Astrocyte of the hippocampus (primary cell): ENCODE data around the gene NDUFB10.
"Not testable (repeated sequence)": the region's sequence is repeated elsewhere in the genome, so short reads cannot be mapped to it uniquely, and the experiment has no call there.

Experiments used
- DNase-seq: peaks from one replicate; pipeline ENCODE4 v3.0.0; 2011; ENCODE audit warnings: low read depth, low spot score

The NDUFB10 gene

DNA sequence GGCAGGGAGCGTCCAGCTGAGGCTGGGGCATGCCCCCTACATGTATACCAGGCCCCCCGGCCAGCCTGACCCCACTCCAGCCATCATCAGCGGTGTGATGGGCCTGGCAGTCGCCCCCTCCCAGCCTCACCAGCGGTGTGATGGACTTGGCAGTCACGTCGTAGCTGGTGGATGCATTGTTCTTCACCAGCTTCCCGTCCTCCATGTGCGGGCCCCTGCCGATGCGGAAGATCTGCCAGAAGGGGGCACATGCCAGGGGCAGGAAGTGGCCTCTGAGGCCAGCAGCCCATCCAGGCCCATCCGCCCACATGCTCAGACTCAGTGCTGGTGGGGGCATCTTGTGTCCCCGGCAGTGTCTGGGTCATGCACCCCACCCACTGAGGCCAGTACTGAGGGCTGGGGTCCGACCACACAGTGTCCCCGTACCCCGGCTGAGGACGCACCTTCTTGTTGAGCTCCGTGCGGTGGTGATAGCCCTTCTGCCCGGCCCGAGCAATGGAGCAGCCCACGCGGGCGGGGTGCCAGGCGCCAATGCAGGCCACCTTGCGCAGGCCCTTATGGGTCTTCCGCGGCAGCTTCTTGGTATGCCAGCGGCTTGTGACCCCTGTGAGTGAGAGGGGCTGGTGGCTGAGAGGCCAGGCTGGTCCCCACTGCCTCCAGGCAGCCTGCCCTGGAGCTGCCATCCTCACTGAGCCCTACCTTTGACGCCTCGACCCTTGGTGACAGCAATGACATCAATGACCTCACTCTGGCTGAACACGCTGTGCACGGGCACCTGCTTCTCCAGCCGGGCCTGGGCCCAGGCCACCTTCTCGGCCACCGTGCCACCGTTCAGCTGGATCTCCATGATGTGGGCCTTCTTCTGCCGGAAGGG, 12.6 kb upstream of the NDUFB10 start:
- DNase-seq, result no peak

- DNase-seq, result no peak
Observed at GRCh38 chr16:1947369-1947670, 12.0 kb upstream of the NDUFB10 start.

DNA sequence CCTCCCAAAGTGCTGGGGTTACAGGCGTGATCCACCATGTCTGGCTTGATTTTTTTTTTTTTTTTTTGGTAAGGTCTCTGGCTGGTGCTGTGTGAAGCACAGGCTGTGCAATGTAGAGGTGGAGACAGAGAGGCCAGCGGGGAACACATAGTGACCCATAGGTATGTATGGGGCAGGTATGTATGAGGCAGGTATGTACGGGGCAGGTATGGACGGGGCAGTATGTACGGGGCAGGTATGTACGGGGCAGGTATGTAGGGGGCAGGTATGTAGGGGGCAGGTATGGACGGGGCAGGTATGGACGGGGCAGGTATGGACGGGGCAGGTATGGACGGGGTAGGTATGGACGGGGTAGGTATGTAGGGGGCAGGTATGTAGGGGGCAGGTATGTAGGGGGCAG, 9.8 kb upstream of the NDUFB10 start:
- DNase-seq, result no peak

DNA sequence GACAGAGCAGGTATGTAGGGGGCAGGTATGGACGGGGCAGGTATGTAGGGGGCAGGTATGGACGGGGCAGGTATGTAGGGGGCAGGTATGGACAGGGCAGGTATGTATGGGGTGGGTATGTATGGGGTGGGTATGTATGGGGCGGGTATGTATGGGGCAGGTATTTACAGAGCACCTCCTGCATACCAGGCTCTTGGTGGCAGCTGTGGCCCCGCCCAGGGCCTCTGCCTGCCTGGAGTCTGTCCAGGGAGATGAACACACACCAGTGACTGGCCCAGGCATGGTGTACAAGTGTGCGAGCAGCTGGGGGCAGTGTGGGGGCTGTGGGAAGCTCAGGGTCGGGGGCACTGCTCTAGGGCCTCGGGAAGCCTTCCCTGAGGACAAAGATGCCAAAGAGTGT, 9.3 kb upstream of the NDUFB10 start:
- no peak for DNase-seq

DNA sequence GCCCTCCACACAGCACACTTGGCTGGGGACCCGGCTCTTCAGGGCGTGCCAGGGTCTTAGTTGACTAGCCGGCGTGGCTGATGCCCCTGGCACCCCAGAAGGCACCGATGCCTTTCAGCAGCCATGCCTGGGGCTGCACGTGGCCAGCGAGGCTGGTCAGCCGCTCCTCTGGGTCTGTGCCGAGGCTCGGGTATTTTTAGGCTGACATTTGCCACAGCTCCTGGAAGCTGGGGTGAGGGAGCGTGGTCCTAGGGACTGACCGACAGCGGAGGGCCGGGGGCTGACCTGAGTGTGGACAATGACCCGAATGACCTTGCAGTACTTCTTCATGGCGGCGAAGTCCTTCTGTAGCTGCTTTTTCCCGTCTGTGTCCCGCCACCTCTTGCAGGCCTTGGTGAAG, 8.8 kb upstream of the NDUFB10 start:
- DNase-seq, result no peak

GRCh38 chr16:1953734-1954133, 5.6 kb upstream of the NDUFB10 start:
- DNase-seq, result no peak

DNA sequence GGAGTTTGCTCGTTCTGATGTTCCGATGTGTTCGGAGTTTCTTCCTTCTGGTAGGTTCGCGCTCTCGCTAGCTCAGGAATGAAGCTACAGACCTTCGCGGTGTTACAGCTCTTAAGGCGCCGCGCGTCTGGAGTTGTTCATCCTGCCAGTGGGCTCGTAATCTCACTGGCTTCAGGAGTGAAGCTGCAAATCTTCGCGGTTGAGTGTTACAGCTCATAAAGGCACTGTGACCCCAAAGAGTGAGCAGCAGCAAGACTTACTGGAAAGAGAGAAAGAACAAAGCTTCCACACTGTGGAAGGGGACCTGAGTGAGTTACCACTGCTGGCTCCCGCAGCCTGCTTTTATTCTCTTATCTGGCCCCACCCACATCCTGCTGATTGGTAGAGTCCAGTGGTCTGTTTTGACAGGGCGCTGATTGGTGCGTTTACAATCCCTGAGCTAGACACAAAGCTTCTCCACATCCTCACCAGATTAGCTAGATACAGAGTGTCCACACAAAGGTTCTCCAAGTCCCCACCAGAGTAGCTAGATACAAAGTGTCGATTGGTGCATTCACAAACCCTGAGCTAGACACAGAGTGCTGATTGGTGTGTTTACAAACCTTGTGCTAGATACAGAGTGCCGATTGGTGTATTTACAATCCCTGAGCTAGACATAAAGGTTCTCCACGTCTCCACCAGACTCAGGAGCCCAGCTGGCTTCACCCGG, 1.8 kb upstream of the NDUFB10 start:
- not testable (repeated sequence) for DNase-seq

DNA sequence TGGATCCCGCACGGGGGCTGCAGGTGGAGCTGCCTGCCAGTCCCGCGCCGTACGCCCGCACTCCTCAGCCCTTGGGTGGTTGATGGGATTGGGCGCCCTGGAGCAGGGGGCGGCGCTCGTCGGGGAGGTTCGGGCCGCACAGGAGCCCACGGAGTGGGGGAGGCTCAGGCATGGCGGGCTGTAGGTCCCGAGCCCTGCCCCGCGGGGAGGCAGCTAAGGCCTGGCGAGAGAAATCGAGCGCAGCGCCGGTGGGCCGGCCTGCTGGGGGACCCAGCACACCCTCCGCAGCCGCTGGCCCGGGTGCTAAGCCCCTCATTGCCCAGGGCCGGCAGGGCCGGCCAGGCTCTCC, 1.2 kb upstream of the NDUFB10 start:
- DNase-seq, result not testable (repeated sequence)

DNA sequence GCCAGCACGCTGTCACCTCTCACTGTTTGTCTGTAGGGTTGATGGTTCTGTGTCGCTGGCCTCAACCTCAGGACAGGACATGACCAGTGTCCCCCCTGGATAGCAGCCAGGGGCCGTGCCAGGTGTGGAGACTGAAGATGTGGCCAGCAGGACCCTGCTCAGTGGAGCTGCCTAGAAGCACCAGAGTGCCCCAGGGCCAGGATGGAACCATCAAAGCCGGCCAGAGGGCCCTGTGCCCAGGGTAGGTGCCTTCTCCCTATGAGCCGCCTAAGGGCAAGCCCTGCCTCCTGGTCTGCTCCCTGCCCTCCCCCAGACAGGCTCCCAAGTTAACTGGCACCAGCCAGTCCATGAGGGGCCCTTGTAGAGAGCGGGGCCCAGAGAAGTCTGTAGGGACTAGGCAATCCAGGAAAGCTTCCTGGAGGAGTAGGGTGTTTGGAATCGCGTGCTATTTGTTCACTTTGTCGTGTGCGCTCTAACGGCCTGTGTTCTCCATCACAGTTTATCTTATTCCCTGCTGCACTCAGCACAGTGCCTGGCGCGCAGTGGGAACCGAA, 546 bp upstream of the NDUFB10 start:
- DNase-seq, result no peak

DNA sequence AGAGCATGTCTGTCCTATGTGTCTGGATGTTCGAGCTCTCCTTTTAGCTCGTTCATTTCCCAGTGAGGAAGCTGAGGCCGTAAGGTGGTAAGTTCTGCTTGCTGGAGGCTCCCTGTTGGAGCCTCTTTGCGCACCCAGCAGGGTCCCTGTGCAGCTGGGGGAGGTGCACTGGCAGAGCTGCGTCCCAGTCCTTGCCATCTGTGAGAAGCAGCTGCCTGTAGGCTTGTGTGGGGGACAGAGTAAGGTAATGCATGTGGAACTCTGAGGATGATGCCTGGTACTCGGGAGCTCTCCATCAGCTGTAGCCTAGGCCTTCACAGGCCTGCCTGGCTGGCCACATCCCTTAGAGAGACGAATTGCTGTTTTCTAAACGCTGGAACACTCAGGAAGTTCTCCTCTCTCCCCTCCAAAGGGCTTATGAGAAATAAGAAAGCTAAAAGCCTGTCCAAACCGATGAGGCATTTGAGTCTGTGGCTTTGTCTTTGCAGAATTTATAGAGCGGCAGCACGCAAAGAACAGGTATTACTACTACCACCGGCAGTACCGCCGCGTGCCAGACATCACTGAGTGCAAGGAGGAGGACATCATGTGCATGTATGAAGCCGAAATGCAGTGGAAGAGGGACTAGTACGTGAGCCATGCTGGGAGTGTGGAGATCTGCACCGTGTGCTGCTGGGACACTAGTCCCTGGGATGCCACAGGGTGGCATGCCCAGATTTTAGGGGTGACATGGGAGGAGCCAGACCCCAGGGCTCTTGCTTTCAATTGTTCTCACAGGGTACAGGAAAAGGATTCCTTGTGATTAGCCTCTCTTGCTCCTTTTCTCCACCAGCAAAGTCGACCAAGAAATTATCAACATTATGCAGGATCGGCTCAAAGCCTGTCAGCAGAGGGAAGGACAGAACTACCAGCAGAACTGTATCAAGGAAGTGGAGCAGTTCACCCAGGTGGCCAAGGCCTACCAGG, 1.6 kb downstream of the NDUFB10 start:
- peak; percentile 40 for DNase-seq

DNA sequence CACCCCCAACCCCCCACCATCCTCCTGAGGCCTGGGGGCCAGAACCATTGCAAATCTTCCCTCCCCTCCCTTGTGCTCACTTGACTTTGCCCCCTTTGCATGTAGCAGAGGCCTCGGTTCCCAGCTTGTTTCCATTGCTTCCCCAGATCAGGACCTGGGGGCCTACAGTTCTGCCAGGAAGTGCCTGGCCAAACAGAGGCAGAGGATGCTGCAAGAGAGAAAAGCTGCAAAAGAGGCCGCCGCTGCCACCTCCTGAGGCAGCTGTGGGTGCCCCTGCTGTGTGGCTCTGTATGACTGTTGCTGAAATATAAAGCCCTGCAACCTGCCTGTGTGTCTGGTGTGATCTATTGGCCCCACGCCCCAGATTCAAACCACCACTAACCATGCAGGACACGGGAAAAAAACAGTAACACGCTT, 2.3 kb downstream of the NDUFB10 start:
- DNase-seq, result no peak

DNA sequence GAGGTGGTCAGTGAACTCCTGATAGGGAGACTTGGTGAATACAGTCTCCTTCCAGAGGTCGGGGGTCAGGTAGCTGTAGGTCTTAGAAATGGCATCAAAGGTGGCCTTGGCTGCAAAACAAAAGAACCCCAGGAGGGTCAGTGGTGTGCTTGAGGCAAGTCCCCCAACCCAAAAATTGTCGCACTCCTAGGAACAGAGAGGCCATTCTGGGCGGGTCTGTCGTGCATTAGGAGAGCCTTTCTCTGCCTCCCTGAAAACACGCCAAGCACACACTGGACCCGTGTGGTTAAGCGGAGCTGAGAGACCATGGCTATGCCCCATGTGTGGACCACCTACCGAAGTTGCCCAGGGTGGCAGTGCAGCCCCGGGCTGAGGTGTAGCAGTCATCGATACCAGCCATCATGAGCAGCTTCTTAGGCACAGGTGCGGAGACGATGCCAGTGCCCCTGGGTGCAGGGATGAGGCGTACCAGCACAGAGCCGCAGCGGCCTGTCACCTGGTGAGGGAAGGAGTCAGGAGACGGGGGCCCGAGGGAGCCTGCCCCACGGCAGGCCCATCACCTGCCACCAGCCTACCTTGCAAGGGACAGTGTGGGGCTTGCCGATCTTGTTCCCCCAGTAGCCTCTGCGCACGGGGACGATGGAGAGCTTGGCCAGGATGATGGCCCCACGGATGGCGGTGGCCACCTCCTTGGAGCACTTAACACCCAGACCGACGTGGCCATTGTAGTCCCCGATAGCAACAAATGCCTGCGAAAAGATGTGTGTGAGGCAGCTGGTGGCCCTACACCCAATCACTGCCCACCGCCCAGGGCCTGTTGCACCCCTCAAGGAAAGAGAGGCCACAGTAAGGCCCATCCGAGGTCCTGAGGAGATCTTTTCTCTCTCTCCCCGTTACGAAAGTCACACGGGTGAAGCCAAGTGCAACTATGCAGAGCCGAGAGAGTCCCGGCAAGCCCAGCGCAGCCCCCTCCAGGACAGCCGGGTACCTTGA, 3.1 kb downstream of the NDUFB10 start:
- DNase-seq, result not testable (repeated sequence)

DNA sequence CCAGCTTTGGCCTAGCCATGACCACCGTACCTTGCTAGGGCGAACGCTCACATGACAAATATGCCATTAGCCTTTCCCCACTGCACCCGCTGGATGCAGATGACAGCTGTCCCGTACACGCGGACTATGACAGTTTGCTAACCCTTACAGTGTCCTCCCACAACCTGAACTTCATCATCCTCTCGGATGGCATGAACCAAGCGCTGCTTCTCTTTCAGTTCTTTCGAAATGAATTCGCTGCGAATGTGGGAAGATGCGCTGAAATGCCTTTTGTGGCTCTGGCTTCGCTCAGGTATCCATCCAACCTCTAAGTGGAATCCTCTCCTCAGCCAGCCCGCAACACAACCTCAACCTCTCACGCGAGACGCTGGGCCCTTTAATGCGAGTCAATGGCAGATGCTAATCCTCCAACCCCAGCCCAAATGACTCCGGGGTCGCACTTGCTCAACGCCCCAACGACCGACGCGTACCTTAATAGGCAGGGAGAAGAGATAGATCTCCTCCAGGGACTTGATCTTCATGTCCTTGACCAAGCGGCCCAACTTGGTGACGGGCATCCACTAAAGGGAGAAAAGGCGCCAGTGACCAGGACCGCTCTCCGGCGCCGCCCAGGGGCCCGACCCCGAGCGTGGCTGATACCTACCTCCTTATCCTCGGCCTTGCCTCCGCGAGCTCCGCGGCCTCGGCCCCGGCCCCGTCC, 4.6 kb downstream of the NDUFB10 start:
- peak; percentile 58 for DNase-seq

- peak; percentile 99 for DNase-seq
Observed at GRCh38 chr16:1964506-1965395, 5.4 kb downstream of the NDUFB10 start, which contains the start of gene RPS2. Gene RPS2, minus strand, starts transcription at chr16:1964826. Its CDS starts 201 bp downstream, at chr16:1964625.

GRCh38 chr16:1965396-1966001, 6.2 kb downstream of the NDUFB10 start:
- no peak for DNase-seq

DNA sequence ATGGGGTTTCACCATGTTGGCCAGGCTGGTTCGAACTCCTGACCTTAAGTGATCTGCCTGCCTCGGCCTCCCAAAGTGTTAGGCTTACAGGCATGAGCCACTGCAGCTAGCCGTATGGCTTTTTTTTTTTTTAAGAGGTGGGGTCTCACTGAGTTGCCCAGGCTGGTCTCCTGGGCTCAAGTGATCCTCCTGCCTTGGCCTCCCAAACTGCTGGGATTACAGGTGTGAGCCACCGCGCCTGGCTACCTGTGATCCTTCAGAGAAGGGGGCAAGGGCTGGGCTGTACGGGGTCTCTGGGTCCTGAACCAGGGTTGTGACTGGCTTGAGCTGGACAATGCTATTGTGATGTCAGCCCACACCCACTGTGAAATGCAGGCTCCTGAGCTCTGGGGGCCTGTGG, 7.1 kb downstream of the NDUFB10 start, which contains the start of gene RNF151:
Gene RNF151, plus strand, starts transcription at position 397 of the 400 bp plus-strand sequence. CDS start 26 bp downstream, outside the sequence.
- no peak for DNase-seq

DNA sequence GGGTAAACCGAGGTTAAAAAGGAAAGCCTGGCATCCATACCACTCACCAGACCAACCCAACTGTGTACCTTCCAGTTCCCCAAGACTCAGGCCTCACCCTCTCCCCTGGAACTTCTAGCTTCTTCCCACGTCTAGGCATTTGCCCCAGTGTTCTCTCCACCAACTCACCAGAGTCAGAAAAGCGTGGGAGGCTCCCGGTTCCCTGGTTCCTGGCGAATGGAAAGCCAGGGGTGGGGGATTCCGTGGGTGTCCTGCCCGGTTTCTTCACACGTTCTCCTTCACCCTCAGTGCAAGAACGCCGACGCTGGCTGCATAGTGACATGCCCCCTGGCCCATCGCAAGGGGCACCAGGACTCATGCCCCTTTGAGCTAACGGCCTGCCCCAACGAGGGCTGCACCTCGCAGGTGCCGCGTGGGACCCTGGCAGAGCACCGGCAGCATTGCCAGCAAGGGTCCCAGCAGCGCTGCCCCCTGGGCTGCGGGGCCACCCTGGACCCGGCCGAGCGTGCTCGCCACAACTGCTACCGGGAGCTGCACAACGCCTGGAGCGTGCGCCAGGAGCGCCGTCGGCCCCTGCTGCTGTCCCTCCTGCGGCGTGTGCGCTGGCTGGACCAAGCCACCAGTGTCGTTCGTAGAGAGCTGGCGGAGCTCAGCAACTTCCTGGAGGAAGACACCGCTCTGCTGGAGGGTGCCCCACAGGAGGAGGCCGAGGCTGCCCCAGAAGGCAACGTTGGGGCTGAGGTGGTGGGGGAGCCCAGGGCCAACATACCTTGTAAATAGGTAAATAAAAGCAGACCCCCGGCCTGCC, 9.0 kb downstream of the NDUFB10 start:
- no peak for DNase-seq
